HG03378 (cell line): Measurements from ENCODE around the gene EFHD2.
"Not testable (repeated sequence)": the region's sequence is repeated elsewhere in the genome, so short reads cannot be mapped to it uniquely, and the experiment has no call there.

Source experiments
- ATAC-seq: cut with Tn5 transposase; IDR thresholded peaks from one replicate; pipeline ENCODE4 v1.9.1; 2021; ENCODE audit warnings: mild to moderate bottlenecking, moderate library complexity; ENCODE audit not compliant: unreplicated experiment

The EFHD2 gene

DNA sequence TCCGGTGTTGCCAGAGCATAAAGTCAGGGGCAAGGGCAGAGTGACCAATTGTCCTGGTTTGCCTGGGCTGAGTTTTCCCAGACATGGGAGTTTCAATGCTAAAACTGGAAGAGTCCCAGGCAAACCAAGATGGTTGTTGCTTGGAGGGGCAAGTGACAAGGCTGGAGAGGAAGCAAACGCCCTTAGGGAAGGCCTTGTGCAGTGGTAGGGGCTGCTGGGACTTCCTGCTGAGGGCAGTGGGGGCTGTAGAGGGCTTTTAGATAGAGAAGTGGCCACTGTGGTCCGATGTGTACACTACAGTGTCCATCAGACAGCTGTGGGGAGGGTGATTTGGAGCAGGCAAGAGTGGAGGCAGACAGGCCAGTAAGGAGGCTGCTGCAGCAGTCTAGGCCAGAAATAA is 39.9 kb downstream of the EFHD2 start:
- ATAC-seq: no peak

- no peak for ATAC-seq
These were observed 41.5 kb downstream of the EFHD2 start for GRCh38 chr1:15451014-15451722.

DNA sequence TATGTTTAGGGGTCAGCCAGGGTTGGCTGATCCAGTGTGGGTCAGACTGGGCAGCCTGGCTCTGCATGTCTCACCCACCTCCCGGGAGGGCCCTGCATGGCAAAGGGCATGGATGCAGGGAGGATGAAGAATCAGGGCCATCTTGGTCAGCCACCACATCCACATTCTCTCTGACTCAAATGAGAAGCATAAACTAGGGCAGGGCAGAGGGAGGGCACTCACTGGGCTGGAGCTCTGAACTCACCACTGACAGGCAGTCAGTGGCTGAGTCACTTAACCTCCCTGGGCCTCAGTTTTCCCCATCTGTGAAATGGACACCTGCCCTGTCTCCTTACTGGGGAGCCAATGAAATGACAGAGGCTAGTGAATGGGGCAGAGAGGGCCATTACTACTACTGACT is 42.5 kb downstream of the EFHD2 start:
- no peak for ATAC-seq

- ATAC-seq: no peak
These were observed 43.3 kb downstream of the EFHD2 start for GRCh38 chr1:15452866-15453571.

- no peak for ATAC-seq
These were observed 44.0 kb downstream of the EFHD2 start for GRCh38 chr1:15453734-15454133.

DNA sequence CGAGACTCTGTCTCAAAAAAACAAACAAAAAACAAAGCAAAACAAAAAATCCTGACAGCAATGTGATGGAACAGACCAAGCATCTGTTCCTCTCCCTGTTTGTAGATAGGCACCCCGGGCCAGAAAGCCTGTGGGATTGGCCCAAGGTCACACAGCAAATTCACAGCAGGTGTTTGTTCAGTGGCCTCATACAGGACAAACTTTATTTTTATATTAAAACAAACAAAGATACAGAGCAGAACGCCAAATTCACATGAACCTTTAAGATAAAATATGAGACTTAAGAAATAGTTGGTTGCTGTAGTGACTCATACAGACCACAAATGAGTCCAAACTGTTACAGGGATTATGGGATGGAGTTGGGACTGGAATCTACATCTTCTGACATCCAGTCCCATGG is 44.6 kb downstream of the EFHD2 start:
- ATAC-seq: no peak

DNA sequence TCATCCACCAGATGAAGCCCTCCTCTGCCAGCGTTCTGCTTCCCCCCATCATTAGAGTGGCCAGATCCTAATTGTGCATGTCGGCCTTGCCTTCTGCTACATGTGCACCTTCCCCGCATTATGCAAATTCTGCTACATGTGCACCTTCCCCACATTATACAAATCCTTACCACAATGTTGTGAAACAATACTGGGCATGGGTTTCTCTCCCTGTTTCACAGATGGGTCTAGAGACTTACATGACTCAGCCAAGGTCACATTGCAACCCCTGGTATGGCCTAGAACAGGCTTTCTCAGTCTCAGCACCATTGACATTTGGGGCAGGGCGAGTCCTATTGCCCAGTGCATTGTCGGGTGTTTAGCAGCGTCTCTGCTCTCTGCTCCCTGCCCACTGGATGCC is 45.8 kb downstream of the EFHD2 start:
- no peak for ATAC-seq

DNA sequence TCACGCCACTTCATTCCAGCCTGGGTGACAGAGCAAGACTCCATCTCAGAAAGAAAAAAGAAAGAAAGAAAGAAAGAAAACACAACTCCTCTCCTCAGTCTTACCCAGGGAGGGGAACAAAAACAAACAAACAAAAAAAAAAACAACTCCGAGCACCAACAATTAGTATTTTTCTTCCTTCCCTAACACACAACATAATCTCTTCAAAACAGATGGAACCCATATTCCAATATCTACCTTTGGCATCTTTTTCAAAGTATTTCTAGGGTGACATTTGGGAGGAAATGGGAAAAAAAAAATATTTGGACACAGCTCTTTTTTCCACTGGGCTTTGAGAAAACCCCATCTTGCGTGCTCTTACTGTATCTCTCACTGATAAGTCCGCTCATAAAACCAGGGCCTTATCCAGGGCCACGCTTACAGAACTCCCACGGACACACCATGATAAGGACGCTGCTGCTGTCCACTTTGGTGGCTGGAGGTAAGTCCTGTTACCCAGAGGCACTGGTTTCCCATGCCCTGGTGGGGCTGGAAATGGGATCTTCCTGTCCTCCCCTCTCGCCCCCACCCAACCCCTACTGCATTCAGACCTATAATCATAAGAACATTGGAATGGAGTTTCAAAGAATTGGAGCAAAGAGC is 46.7 kb downstream of the EFHD2 start, which contains the start of gene CELA2A:
TSS of gene CELA2A (plus strand) at position 420 of the 642 bp plus-strand sequence. CDS start at position 442, 22 bp downstream.
- no peak for ATAC-seq

GRCh38 chr1:15457585-15457984 is 47.9 kb downstream of the EFHD2 start:
- no peak for ATAC-seq

GRCh38 chr1:15458388-15458787 is 48.7 kb downstream of the EFHD2 start:
- ATAC-seq: not testable (repeated sequence)

DNA sequence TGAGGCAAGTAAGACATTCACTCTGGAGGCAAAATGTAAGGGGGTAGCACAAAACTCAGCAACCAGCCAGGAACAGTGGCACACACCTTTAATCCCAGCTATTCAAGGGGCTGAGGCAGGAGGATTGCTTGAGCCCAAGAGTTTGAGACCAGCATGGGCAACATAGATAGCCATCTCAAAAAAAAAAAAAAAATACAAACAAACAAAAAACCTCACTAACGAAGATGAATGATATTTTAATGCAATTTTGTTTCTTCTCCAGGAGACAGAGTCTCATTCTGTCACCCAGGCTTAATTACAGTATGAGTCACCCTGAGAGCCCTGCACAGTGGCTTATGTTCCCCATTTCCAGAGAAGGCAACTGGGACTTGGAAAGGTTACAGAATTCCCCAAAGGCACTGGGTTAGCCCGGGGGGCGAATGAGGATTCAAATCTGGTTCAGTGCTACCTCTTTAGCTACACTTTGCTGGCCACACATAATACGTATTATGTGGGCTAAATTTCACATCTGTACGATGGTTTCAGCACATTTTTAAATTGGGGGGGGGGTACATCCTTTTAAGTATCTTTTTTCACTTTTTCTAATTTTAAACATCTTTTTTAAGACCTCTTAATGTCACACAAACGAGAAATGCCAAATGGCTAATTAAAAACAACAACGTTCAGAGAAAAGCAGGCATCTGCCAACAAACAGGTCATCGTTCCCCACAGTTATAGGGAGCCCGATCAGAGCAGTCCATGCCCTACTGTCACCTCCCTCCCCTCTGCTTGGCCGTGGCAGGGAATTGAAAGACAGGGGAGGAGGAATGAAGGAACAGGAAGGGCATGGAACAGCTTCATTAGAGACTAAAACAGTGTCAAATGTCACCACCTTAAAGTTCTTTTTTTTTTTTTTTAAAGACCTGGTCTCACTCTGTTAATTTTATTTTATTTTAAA is 50.4 kb downstream of the EFHD2 start:
- ATAC-seq: no peak

DNA sequence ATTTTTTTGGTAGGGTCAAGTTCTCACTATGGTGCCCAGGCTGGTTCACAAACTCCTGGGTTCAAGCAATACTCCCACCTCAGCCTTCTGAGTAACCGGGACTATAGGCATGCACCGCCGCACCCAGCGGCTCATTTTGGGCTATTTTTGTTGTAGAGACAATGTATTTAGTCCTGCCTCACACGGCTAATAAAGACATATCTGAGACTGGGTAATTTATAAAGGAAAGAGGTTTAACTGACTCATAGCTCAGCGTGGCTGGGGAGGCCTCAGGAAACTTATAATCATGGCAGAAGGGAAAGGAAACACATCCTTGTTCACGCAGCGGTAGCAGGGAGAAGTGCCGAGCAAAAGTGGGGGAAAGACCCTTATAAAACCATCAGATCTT is 51.0 kb downstream of the EFHD2 start:
- no peak for ATAC-seq

DNA sequence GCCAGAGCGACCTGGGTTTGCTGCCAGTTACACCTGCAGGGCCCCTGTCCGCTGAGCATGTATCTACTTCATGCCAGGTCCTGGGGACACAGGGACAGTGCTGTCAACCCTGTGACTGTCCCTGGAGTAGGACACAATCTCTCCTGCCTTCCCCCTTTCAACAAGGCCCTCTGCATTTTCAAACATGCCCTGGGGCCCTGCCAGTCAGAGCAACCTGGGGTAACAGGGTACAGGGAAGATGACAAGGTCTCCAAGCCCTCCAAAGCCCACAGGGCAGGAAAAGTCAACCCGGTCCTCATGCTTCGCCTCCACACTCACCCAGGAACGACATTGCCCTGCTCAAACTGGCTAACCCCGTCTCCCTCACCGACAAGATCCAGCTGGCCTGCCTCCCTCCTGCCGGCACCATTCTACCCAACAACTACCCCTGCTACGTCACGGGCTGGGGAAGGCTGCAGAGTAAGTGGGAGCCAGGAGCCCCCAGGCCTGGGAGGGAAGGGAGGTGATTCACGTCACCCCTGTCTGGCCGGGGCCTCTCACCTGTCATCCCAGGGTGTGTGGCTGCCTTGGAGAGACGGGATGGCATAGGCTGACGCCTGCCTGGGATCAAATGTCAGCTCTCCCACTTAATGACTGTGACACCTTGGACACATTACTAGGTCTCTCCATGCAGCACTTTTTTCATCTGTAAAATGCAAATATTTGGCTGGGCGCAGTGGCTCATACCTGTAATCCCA is 53.5 kb downstream of the EFHD2 start:
- not testable (repeated sequence) for ATAC-seq

DNA sequence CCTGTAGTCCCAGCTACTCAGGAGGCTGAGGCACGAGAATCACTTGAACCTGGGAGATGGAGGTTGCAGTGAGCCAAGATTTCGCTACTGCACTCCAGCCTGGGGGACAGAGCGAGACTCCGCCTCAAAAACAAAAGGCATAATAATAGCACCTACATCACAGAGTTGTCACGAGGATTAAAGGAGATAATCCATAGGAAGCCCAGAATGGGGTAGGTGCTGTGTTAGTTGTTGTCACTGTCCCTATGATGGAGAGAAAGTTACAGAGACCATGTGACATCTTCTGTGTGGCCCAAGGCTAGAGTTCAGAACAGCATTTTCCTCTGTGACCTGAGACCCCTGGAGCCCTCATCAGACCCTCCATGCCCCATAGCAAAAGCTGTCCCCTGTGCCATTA is 54.2 kb downstream of the EFHD2 start:
- not testable (repeated sequence) for ATAC-seq

- no peak for ATAC-seq
These were observed 56.0 kb downstream of the EFHD2 start for GRCh38 chr1:15465674-15466073.

- ATAC-seq: not testable (repeated sequence)
These were observed 57.4 kb downstream of the EFHD2 start for GRCh38 chr1:15466955-15467625.

DNA sequence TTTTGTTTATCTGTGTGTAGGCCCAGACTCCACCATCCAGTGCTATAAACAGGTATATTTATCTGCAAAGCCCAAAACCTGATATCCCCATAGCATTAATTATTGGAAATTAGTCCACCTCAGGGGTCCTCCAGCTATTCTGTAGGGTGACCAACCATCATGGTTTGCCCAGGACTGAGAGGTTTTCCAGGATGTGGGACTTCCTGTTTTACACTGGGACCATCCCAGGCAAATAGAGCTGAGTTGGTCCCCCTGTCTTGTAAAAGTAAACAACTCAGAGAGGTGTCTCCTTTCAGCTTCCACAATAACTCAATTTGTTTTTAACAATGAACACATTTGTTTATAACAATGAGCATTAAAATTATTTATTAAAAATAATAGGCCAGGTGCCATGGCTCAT is 58.5 kb downstream of the EFHD2 start:
- no peak for ATAC-seq

GRCh38 chr1:15469361-15469760 is 59.7 kb downstream of the EFHD2 start:
- ATAC-seq: no peak

GRCh38 chr1:15469821-15470448 is 60.2 kb downstream of the EFHD2 start:
- ATAC-seq: not testable (repeated sequence)
